H1 (cell line): ENCODE data around the gene ADD1. TPM values are rescaled to one million over a fixed set of nuclear protein-coding genes. Genes with fewer than 3 reads are reported as not detected.

ENCODE experiments used
- CTCF ChIA-PET: fragments of 300-600 bp; sonication (Branson Sonifier 250); formaldehyde crosslinking; loops from one replicate; lab custom pipeline; 2021; ENCODE audit not compliant: partially characterized antibody; lab: Charles Lee
- POLR2A ChIA-PET: fragments of 300-600 bp; sonication (Branson Sonifier 250); formaldehyde crosslinking; loops from one replicate; lab custom pipeline; 2021; ENCODE audit warnings: inconsistent platforms; ENCODE audit not compliant: partially characterized antibody; lab: Charles Lee
- DNase-seq, 2 experiments: peaks; one replicate each; pipeline versions ENCODE4 v3.0.0 to v3.0.0-alpha.2; 2010 to 2022; ENCODE audit warnings: low spot score in 2 of 2, low read depth in 1 of 2, mixed read lengths in 1 of 2
- FAIRE-seq: peaks from 2 replicates; lab custom pipeline; 2011; peaks lifted over from hg19 to GRCh38; lab: Jason Lieb, UNC
- H2AFZ ChIP-seq: 2 replicates; pipeline ENCODE4 v1.8.1; 2012; ENCODE audit warnings: low read length, inconsistent platforms
- H2AK5ac ChIP-seq: 2 replicates; pipeline ENCODE4 v1.6.1; 2013; ENCODE audit warnings: low read depth, low read length
- H2BK120ac ChIP-seq: replicated peaks from 2 replicates; pipeline ENCODE3; 2013; ENCODE audit warnings: low read depth, low read length, inconsistent platforms
- H2BK12ac ChIP-seq: 2 replicates; pipeline ENCODE4 v1.6.1; 2013; ENCODE audit warnings: low read depth, low read length
- H2BK15ac ChIP-seq: 2 replicates; pipeline ENCODE4 v1.6.1; 2013; ENCODE audit warnings: low read length
- H2BK20ac ChIP-seq: 2 replicates; pipeline ENCODE4 v1.6.1; 2013; ENCODE audit warnings: low read length
- H2BK5ac ChIP-seq: 2 replicates; pipeline ENCODE4 v1.6.1; 2013; ENCODE audit warnings: low read depth, low read length
- H3K14ac ChIP-seq: 2 replicates; pipeline ENCODE4 v1.6.1; 2013; ENCODE audit warnings: inconsistent platforms; ENCODE audit not compliant: insufficient read length
- H3K18ac ChIP-seq: 2 replicates; pipeline ENCODE4 v1.6.1; 2013; ENCODE audit warnings: low read length; ENCODE audit errors: extremely low read depth
- H3K23ac ChIP-seq: 2 replicates; pipeline ENCODE4 v1.6.1; 2013; ENCODE audit warnings: inconsistent platforms; ENCODE audit not compliant: insufficient read length
- H3K23me2 ChIP-seq: 2 replicates; pipeline ENCODE4 v1.6.1; 2013; ENCODE audit warnings: low read depth, low read length
- H3K27ac ChIP-seq: 2 replicates; pipeline ENCODE4 v1.6.1; 2011; ENCODE audit warnings: low read depth, low read length, inconsistent platforms
- H3K27me3 ChIP-seq, 4 experiments: replicated peaks in 1 of 4; 1 replicate in 1 of 4; 2 replicates in 3 of 4; pipeline versions ENCODE4 v1.6.1 to v1.8.1; 2011 to 2013; ENCODE audit warnings: low read length in 3 of 4, mild to moderate bottlenecking in 3 of 4, inconsistent platforms in 2 of 4, mixed read lengths in 2 of 4, moderate library complexity in 1 of 4; ENCODE audit not compliant: control insufficient read depth in 3 of 4, insufficient read depth in 3 of 4; ENCODE audit errors: extremely low read depth in 1 of 4
- H3K36me3 ChIP-seq, 4 experiments: 2 replicates each; pipeline versions ENCODE4 v1.6.1 to v1.8.1; 2011 to 2013; ENCODE audit warnings: mild to moderate bottlenecking in 4 of 4, low read length in 3 of 4, moderate library complexity in 2 of 4, control low read depth in 1 of 4, inconsistent platforms in 1 of 4; ENCODE audit not compliant: insufficient read depth in 4 of 4, control insufficient read depth in 2 of 4
- H3K4ac ChIP-seq: replicated peaks from 2 replicates; pipeline ENCODE3; 2013; ENCODE audit warnings: low read length, low read depth, mixed read lengths, inconsistent platforms; ENCODE audit not compliant: insufficient read length
- H3K4me1 ChIP-seq, 4 experiments: replicated peaks in 1 of 4; 1 replicate in 1 of 4; 2 replicates in 3 of 4; pipeline versions ENCODE4 v1.6.1 to v1.8.1; 2011 to 2013; ENCODE audit warnings: low read length in 3 of 4, inconsistent platforms in 2 of 4, mixed read lengths in 1 of 4; ENCODE audit not compliant: insufficient read depth in 4 of 4, control insufficient read depth in 3 of 4
- H3K4me2 ChIP-seq, 2 experiments: 2 replicates each; pipeline versions ENCODE4 v1.6.1 to v1.8.1; 2011 to 2013; ENCODE audit warnings: low read depth in 2 of 2, low read length in 2 of 2, control low read depth in 1 of 2, inconsistent platforms in 1 of 2, mild to moderate bottlenecking in 1 of 2; ENCODE audit not compliant: insufficient read depth in 1 of 2
- H3K4me3 ChIP-seq, 4 experiments: fragments of 200-600, 300-600 bp in 1 of 4; sonication (generic), shearing (Covaris generic), sonication (Bioruptor Twin) in 1 of 4; 2 replicates each; pipeline versions ENCODE4 v1.5.1 to v1.8.1; 2011 to 2016; ENCODE audit warnings: low read length in 4 of 4, low read depth in 3 of 4, control low read depth in 2 of 4, inconsistent platforms in 2 of 4, mild to moderate bottlenecking in 2 of 4, mixed read lengths in 1 of 4, moderate library complexity in 1 of 4; ENCODE audit not compliant: insufficient read depth in 2 of 4; ENCODE audit errors: extremely low read depth in 1 of 4
- H3K56ac ChIP-seq: replicated peaks from 2 replicates; pipeline ENCODE3; 2013; ENCODE audit warnings: low read depth, mild to moderate bottlenecking, mixed read lengths, low read length, inconsistent platforms; ENCODE audit not compliant: insufficient read length
- H3K79me1 ChIP-seq: 2 replicates; pipeline ENCODE4 v1.6.1; 2013; ENCODE audit warnings: low read depth, low read length, control low read depth
- H3K79me2 ChIP-seq, 2 experiments: 2 replicates each; pipeline versions ENCODE4 v1.6.1 to v1.8.1; 2012 to 2013; ENCODE audit warnings: low read length in 2 of 2, mild to moderate bottlenecking in 2 of 2, inconsistent platforms in 1 of 2; ENCODE audit not compliant: insufficient read depth in 2 of 2, control insufficient read depth in 1 of 2
- H3K9ac ChIP-seq, 4 experiments: replicated peaks in 1 of 4; 1 replicate in 1 of 4; 2 replicates in 3 of 4; pipeline versions ENCODE4 v1.6.1 to v1.8.1; 2011 to 2013; ENCODE audit warnings: low read depth in 3 of 4, low read length in 3 of 4, control low read depth in 2 of 4, mild to moderate bottlenecking in 2 of 4, moderate library complexity in 2 of 4, inconsistent platforms in 1 of 4; ENCODE audit errors: extremely low read depth in 1 of 4
- H3K9me3 ChIP-seq, 2 experiments: 2 replicates each; pipeline versions ENCODE4 v1.6.1 to v1.8.1; 2012 to 2013; ENCODE audit warnings: mild to moderate bottlenecking in 2 of 2, moderate library complexity in 2 of 2, control low read depth in 1 of 2, inconsistent platforms in 1 of 2, low read depth in 1 of 2, low read length in 1 of 2, mixed read lengths in 1 of 2; ENCODE audit not compliant: insufficient read depth in 2 of 2
- H4K20me1 ChIP-seq, 2 experiments: replicated peaks in 1 of 2; 2 replicates each; pipeline versions ENCODE3 to v1.8.1; 2011 to 2013; ENCODE audit warnings: inconsistent platforms in 2 of 2, low read length in 2 of 2, mild to moderate bottlenecking in 1 of 2; ENCODE audit not compliant: insufficient read depth in 2 of 2, control insufficient read depth in 1 of 2
- H4K5ac ChIP-seq: 2 replicates; pipeline ENCODE4 v1.6.1; 2013; ENCODE audit warnings: low read length, low read depth, mixed read lengths, inconsistent platforms; ENCODE audit not compliant: insufficient read length
- H4K8ac ChIP-seq: 2 replicates; pipeline ENCODE4 v1.8.0; 2013; ENCODE audit warnings: mild to moderate bottlenecking, moderate library complexity, low read length, inconsistent platforms; ENCODE audit not compliant: insufficient read depth; ENCODE audit errors: extremely low read depth
- H4K91ac ChIP-seq: replicated peaks from 2 replicates; pipeline ENCODE3; 2013; ENCODE audit warnings: low read length, mixed read lengths, inconsistent platforms; ENCODE audit not compliant: insufficient read length
- CEBPB ChIP-seq: IDR thresholded peaks from 2 replicates; pipeline ENCODE4 v1.6.1; 2012; ENCODE audit warnings: low read depth, low read length
- CHD2 ChIP-seq: IDR thresholded peaks from 2 replicates; pipeline ENCODE4 v1.6.1; 2012; ENCODE audit warnings: low read length, improper control_type of control experiment
- PHF8 ChIP-seq: fragments of 200-600 bp; sonication (generic); conservative IDR thresholded peaks from 2 replicates; pipeline ENCODE4 v1.7.1; 2012; ENCODE audit warnings: low read depth, mild to moderate bottlenecking, inconsistent platforms, low read length, moderate library complexity
- SP1 ChIP-seq: IDR thresholded peaks from 2 replicates; pipeline ENCODE4 v1.6.1; 2011; ENCODE audit warnings: low read depth, low read length
- SRF ChIP-seq: IDR thresholded peaks from 2 replicates; pipeline ENCODE4 v1.6.1; 2011; ENCODE audit warnings: mild to moderate bottlenecking, low read depth, low read length, moderate library complexity
- TAF1 ChIP-seq: IDR thresholded peaks from 2 replicates; pipeline ENCODE4 v1.6.1; 2011; ENCODE audit warnings: mild to moderate bottlenecking, low read depth, low read length
- WGBS, 2 experiments: shearing (Covaris generic) in 1 of 2; methylation state at CpG; one replicate each; pipeline versions ENCODE4 v1.1.6 to v1.1.7; 2013 to 2015; ENCODE audit warnings: low lambda C conversion rate in 2 of 2, mixed read lengths in 2 of 2, inconsistent platforms in 1 of 2, low coverage in 1 of 2, missing lambda C conversion rate in 1 of 2; ENCODE audit not compliant: insufficient replicate concordance in 2 of 2, insufficient coverage in 1 of 2, insufficient read length in 1 of 2; ENCODE audit errors: extremely low coverage in 1 of 2, missing lambda C conversion rate in 1 of 2; 5-methylcytosine and 5-hydroxymethylcytosine counted together
- polyA plus RNA-seq, 7 experiments: library from polyadenylated mRNA; depleted of rRNA in 3 of 7; stranded (reverse) in 5 of 7; unstranded in 2 of 7; fragments of >200 nt in 5 of 7; fragments of 200-250 nt in 2 of 7; gene quantifications; 1 replicate in 5 of 7; 2 replicates in 1 of 7; 4 replicates in 1 of 7; pipeline versions ENCODE4 v1.2.1 to v1.2.3, GENCODE V29; 2011 to 2013; ENCODE audit warnings: missing spikeins in 2 of 7, mixed read lengths in 2 of 7
- total RNA-seq: library from RNA; stranded (reverse); fragmentation: NEBNext Ultra II Directional; extraction: Animal tissue kit (Norgen Biotek cat#: 25700); gene quantifications from 2 replicates; pipeline ENCODE4 v1.2.1, GENCODE V29; 2021
- TF ChIP-seq, protein P1 (sequence below): IDR thresholded peaks from 2 replicates; pipeline ENCODE4 v1.6.1; 2012; ENCODE audit warnings: inconsistent platforms

Gene ADD1
- total and polyA plus RNA-seq, 2 of the 8 experiments (the other 6 are each of a cell fraction or from before 2014, with no cell fraction given), result 113 to 143 TPM

DNA sequence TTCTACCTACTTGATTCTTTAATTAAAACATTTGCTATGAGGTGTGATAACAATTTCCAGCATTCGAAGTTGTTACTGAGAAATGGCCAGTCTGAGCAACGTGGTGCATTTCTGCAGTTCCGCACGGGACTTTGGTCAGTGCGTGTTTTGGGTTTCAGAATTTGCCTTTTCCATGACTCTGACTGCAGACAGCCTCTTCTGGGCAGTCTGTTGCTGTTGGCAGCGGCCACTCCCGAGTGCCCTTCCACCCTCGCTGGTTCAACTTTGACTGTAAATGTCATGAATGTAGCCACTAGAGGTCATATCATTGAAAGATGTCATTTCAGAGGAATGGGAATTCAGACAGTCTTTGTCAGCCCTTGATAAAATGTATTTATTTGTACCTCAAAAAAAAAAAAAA lies 65.9 kb downstream of the ADD1 start:
- no peak overlapping the region for H2BK120ac ChIP-seq
- H4K8ac ChIP-seq, result no peak overlapping the region; the same call in 1 of the 2 replicates
- H3K9ac ChIP-seq, result no peak overlapping the region
- CTCF ChIA-PET, result interaction anchor here (0.8 to 4.5 kb wide), 7 partner anchors 12 to 45 kb away, joined by 3 to 23 read pairs (median 4); no protein-coding TSS in a partner anchor
- no peak overlapping the region for H3K4ac ChIP-seq
- H4K5ac ChIP-seq, result no peak overlapping the region
- FAIRE-seq (no peak), DNase-seq (no peak)
- H3K14ac ChIP-seq, result no peak overlapping the region
- H3K23me2 ChIP-seq, result no peaks in the 10 kb centered on the region
- TF ChIP-seq SRF, result no peak
- TF ChIP-seq SP1, result no peak
- TF ChIP-seq CEBPB, result no peak
- no peak for TF ChIP-seq PHF8
- no peak for TF ChIP-seq TAF1
- no peak for TF ChIP-seq CHD2
- TF ChIP-seq, protein P1, sequence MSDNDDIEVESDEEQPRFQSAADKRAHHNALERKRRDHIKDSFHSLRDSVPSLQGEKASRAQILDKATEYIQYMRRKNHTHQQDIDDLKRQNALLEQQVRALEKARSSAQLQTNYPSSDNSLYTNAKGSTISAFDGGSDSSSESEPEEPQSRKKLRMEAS, result no peak
- no peaks in the 10 kb centered on the region for H3K4me1 ChIP-seq
- 92% methylated on average over 8 of the region's 8 CpGs; no CpG with 5 or more reads in 1 of the 2 experiments for WGBS, 2 experiments
- H2BK5ac ChIP-seq, result no peak overlapping the region
- no peak overlapping the region for H3K27ac ChIP-seq
- no peak overlapping the region for H4K91ac ChIP-seq
- no peak overlapping the region for H2BK20ac ChIP-seq
- H3K23ac ChIP-seq, result no peak overlapping the region
- H3K18ac ChIP-seq, result no peak overlapping the region
- no peak overlapping the region for H3K4me3 ChIP-seq
- no peak overlapping the region for H2AK5ac ChIP-seq
- H3K56ac ChIP-seq, result no peak overlapping the region
- peaks cover 3% of the 10 kb centered on the region in 2 experiments for H4K20me1 ChIP-seq
- POLR2A ChIA-PET, result no interaction called here
- no peak overlapping the region for H3K4me2 ChIP-seq
- H3K79me1 ChIP-seq, result no peaks in the 10 kb centered on the region; the same call in 1 of the 2 replicates
- no peak overlapping the region for H2AFZ ChIP-seq
- H2BK15ac ChIP-seq, result no peak overlapping the region
- no peaks in the 10 kb centered on the region for H3K79me2 ChIP-seq
- H2BK12ac ChIP-seq, result no peak overlapping the region
- H3K36me3 ChIP-seq, result peaks cover 16 to 49% (median 27%) of the 10 kb centered on the region in 4 experiments
- H3K9me3 ChIP-seq, result no peaks in the 10 kb centered on the region
- no peaks in the 10 kb centered on the region for H3K27me3 ChIP-seq
